OCI-LY7 (cell line): Measurements from ENCODE around the gene SH3PXD2A.

Source experiments
- CTCF ChIP-seq: fragments of 200-600 bp; sonication (generic); conservative IDR thresholded peaks from 2 replicates; pipeline ENCODE4 v1.5.1; 2014; ENCODE audit warnings: mild to moderate bottlenecking, antibody characterized with exemption, low read length, moderate library complexity, mixed read lengths
- EZH2phosphoT487 ChIP-seq: fragments of 200-600 bp; sonication (generic); IDR thresholded peaks from 2 replicates; pipeline ENCODE4 v1.6.1; 2018; ENCODE audit warnings: low read depth, borderline replicate concordance, mild to moderate bottlenecking, mixed run types, antibody characterized with exemption, low read length, moderate library complexity, mixed read lengths

GRCh38 chr10:103858360-103858759 is 3.0 kb upstream of the SH3PXD2A start:
- no peak for TF ChIP-seq CTCF
- no peak for TF ChIP-seq EZH2phosphoT487
